GM23338 (cell line): ENCODE data around the gene ICOS. TPM values are rescaled to one million over a fixed set of nuclear protein-coding genes. Genes with fewer than 3 reads are reported as not detected.

ENCODE experiments used
- ATAC-seq: fragments of 200-7000 bp; cut with Tn5 transposase; 3 replicates; pipeline ENCODE4 v1.9.1; 2020
- DNase-seq: peaks from one replicate; pipeline ENCODE4 v3.0.0-alpha.2; 2015; ENCODE audit warnings: low spot score
- H2AFZ ChIP-seq: fragments of 200-600 bp; sonication (generic); 2 replicates; pipeline ENCODE4 v1.8.0; 2016; ENCODE audit warnings: antibody characterized with exemption, mild to moderate bottlenecking, moderate library complexity
- H3F3A ChIP-seq: fragments of 200-600 bp; sonication (generic); replicated peaks from 2 replicates; pipeline ENCODE4 v1.8.0; 2017; ENCODE audit warnings: antibody characterized with exemption, mixed run types, low read depth
- H3K27ac ChIP-seq: fragments of 200-600 bp; sonication (generic); 2 replicates; pipeline ENCODE4 v1.6.1; 2016; ENCODE audit warnings: low read depth
- H3K27me3 ChIP-seq: fragments of 200-600 bp; sonication (generic); 2 replicates; pipeline ENCODE4 v1.8.0; 2016; ENCODE audit warnings: mild to moderate bottlenecking, mixed run types, moderate library complexity; ENCODE audit not compliant: insufficient read depth
- H3K36me3 ChIP-seq: fragments of 200-600 bp; sonication (generic); 2 replicates; pipeline ENCODE4 v1.8.0; 2016; ENCODE audit warnings: mild to moderate bottlenecking; ENCODE audit not compliant: insufficient read depth
- H3K4me1 ChIP-seq: fragments of 200-600 bp; sonication (generic); 2 replicates; pipeline ENCODE4 v1.8.0; 2016; ENCODE audit warnings: mild to moderate bottlenecking, moderate library complexity; ENCODE audit not compliant: insufficient read depth
- H3K4me2 ChIP-seq: fragments of 200-600 bp; sonication (generic); 2 replicates; pipeline ENCODE4 v1.7.1; 2017; ENCODE audit warnings: mixed run types
- H3K4me3 ChIP-seq: fragments of 200-600 bp; sonication (generic); 2 replicates; pipeline ENCODE4 v1.6.1; 2016; ENCODE audit warnings: mixed run types
- H3K79me2 ChIP-seq: fragments of 200-600 bp; sonication (generic); replicated peaks from 2 replicates; pipeline ENCODE4 v1.8.0; 2017; ENCODE audit warnings: mild to moderate bottlenecking; ENCODE audit not compliant: insufficient read depth
- H3K9me2 ChIP-seq: fragments of 200-600 bp; sonication (generic); 2 replicates; pipeline ENCODE4 v1.8.0; 2017; ENCODE audit not compliant: insufficient read depth
- H4K20me1 ChIP-seq: fragments of 200-600 bp; sonication (generic); replicated peaks from 2 replicates; pipeline ENCODE4 v1.8.0; 2017; ENCODE audit warnings: mild to moderate bottlenecking; ENCODE audit not compliant: insufficient read depth
- H3K27ac Mint-ChIP-seq: 2 replicates; pipeline ENCODE4 v1.8.0; 2020; ENCODE audit warnings: inconsistent platforms, mild to moderate bottlenecking, moderate library complexity, mixed read lengths
- H3K27me3 Mint-ChIP-seq: 3 replicates; pipeline ENCODE4 v1.8.0; 2022; ENCODE audit warnings: low read depth, mild to moderate bottlenecking, moderate library complexity, mixed read lengths, inconsistent platforms; ENCODE audit not compliant: insufficient read depth, poor library complexity
- H3K36me3 Mint-ChIP-seq: 3 replicates; pipeline ENCODE4 v1.8.0; 2021; ENCODE audit warnings: low read depth, mild to moderate bottlenecking, inconsistent platforms, moderate library complexity, mixed read lengths
- H3K4me1 Mint-ChIP-seq: 3 replicates; pipeline ENCODE4 v1.8.0; 2020; ENCODE audit warnings: mild to moderate bottlenecking, inconsistent platforms, mixed read lengths
- H3K4me3 Mint-ChIP-seq: 3 replicates; pipeline ENCODE4 v1.8.0; 2021; ENCODE audit warnings: moderate library complexity, mild to moderate bottlenecking, inconsistent platforms, mixed read lengths
- H3K9me3 Mint-ChIP-seq: 3 replicates; pipeline ENCODE4 v1.8.0; 2020; ENCODE audit warnings: moderate library complexity, mild to moderate bottlenecking, inconsistent platforms, mixed read lengths
- CREB1 ChIP-seq: fragments of 250-450 bp; sonication (Bioruptor Pico); IDR thresholded peaks from 2 replicates; pipeline ENCODE4 v1.5.0; 2020; ENCODE audit warnings: low read depth, mild to moderate bottlenecking, moderate library complexity
- ETS1 ChIP-seq: IDR thresholded peaks from 2 replicates; pipeline ENCODE4 v1.6.1; 2016; ENCODE audit warnings: antibody characterized with exemption
- EZH2 ChIP-seq: fragments of 200-600 bp; sonication (generic); IDR thresholded peaks from one replicate; pipeline ENCODE4 v1.8.0; 2017; ENCODE audit warnings: antibody characterized with exemption, mild to moderate bottlenecking, low read depth; ENCODE audit not compliant: unreplicated experiment
- EZH2phosphoT487 ChIP-seq: fragments of 200-600 bp; sonication (generic); IDR thresholded peaks from one replicate; pipeline ENCODE4 v1.8.1; 2018; ENCODE audit warnings: antibody characterized with exemption; ENCODE audit not compliant: unreplicated experiment
- JUNB ChIP-seq: IDR thresholded peaks from one replicate; pipeline ENCODE4 v1.6.1; 2016; ENCODE audit warnings: antibody characterized with exemption; ENCODE audit not compliant: unreplicated experiment
- NANOG ChIP-seq: IDR thresholded peaks from 2 replicates; pipeline ENCODE4 v1.6.1; 2016; ENCODE audit warnings: antibody characterized with exemption, borderline replicate concordance
- POLR2AphosphoS5 ChIP-seq: IDR thresholded peaks from 2 replicates; pipeline ENCODE4 v1.6.1; 2016; ENCODE audit warnings: antibody characterized with exemption, low read depth
- STAT1 ChIP-seq: IDR thresholded peaks from one replicate; pipeline ENCODE4 v1.6.1; 2016; ENCODE audit warnings: antibody characterized with exemption; ENCODE audit not compliant: unreplicated experiment
- ZNF114 ChIP-seq: fragments of 250-450 bp; sonication (Bioruptor Pico); IDR thresholded peaks from 2 replicates; pipeline ENCODE4 v1.5.0; 2020; ENCODE audit warnings: mild to moderate bottlenecking, moderate library complexity
- ZNF331 ChIP-seq: fragments of 250-450 bp; sonication (Bioruptor Pico); IDR thresholded peaks from 2 replicates; pipeline ENCODE4 v1.5.0; 2020; ENCODE audit warnings: low read depth, mild to moderate bottlenecking, moderate library complexity
- polyA plus RNA-seq: library from polyadenylated mRNA; unstranded; fragments of >200 nt; fragmentation: Nextera tagmentation; extraction: Ambion mirVana; gene quantifications from 2 replicates; pipeline ENCODE4 v1.2.1, GENCODE V29; 2016
- total RNA-seq: library from RNA; depleted of rRNA; stranded (reverse); fragments of >200 nt; shearing (Covaris generic); gene quantifications from 2 replicates; pipeline ENCODE4 v1.2.3, GENCODE V29; 2014
- TF ChIP-seq, protein P1 (sequence below), 2 experiments: fragments of 200-600 bp in 1 of 2; sonication (generic) in 1 of 2; conservative IDR thresholded peaks; 2 replicates each; pipeline versions ENCODE4 v1.5.1 to v1.6.1; 2016 to 2017; ENCODE audit warnings: antibody characterized with exemption in 2 of 2, low read depth in 2 of 2, mild to moderate bottlenecking in 2 of 2, moderate library complexity in 1 of 2
- TF ChIP-seq, protein P2 (sequence below): fragments of 250-450 bp; sonication (Bioruptor Pico); IDR thresholded peaks from 2 replicates; pipeline ENCODE4 v1.5.0; 2020; ENCODE audit warnings: mild to moderate bottlenecking, moderate library complexity
- TF ChIP-seq, protein P3 (sequence below): IDR thresholded peaks from one replicate; pipeline ENCODE4 v1.6.1; 2018; ENCODE audit warnings: antibody characterized with exemption; ENCODE audit not compliant: unreplicated experiment

Gene ICOS
- total and polyA plus RNA-seq, 2 experiments from 2014 or later, result not detected

GRCh38 chr2:203893401-203893800 lies 43.2 kb upstream of the ICOS start:
- no peaks in the 10 kb centered on the region for H3K9me3 Mint-ChIP-seq
- H3K27me3 ChIP-seq, result no peaks in the 10 kb centered on the region
- no peaks in the 10 kb centered on the region for H3K79me2 ChIP-seq
- no peaks in the 10 kb centered on the region for H3K4me1 ChIP-seq
- no peak for TF ChIP-seq POLR2AphosphoS5
- no peak for TF ChIP-seq ETS1
- TF ChIP-seq, protein P1, sequence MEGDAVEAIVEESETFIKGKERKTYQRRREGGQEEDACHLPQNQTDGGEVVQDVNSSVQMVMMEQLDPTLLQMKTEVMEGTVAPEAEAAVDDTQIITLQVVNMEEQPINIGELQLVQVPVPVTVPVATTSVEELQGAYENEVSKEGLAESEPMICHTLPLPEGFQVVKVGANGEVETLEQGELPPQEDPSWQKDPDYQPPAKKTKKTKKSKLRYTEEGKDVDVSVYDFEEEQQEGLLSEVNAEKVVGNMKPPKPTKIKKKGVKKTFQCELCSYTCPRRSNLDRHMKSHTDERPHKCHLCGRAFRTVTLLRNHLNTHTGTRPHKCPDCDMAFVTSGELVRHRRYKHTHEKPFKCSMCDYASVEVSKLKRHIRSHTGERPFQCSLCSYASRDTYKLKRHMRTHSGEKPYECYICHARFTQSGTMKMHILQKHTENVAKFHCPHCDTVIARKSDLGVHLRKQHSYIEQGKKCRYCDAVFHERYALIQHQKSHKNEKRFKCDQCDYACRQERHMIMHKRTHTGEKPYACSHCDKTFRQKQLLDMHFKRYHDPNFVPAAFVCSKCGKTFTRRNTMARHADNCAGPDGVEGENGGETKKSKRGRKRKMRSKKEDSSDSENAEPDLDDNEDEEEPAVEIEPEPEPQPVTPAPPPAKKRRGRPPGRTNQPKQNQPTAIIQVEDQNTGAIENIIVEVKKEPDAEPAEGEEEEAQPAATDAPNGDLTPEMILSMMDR (conservative IDR thresholded peaks at IDR 0.05; ENCODE audit: low read depth in 2 of 2), result no peak
- no peak for TF ChIP-seq CREB1 (CRISPR knock-in tag)
- TF ChIP-seq ZNF331 (CRISPR knock-in tag), result no peak
- no peak for TF ChIP-seq ZNF114 (CRISPR knock-in tag)
- TF ChIP-seq STAT1, result no peak
- TF ChIP-seq JUNB, result no peak
- TF ChIP-seq NANOG, result no peak
- TF ChIP-seq EZH2phosphoT487, result no peak
- TF ChIP-seq, protein P2, sequence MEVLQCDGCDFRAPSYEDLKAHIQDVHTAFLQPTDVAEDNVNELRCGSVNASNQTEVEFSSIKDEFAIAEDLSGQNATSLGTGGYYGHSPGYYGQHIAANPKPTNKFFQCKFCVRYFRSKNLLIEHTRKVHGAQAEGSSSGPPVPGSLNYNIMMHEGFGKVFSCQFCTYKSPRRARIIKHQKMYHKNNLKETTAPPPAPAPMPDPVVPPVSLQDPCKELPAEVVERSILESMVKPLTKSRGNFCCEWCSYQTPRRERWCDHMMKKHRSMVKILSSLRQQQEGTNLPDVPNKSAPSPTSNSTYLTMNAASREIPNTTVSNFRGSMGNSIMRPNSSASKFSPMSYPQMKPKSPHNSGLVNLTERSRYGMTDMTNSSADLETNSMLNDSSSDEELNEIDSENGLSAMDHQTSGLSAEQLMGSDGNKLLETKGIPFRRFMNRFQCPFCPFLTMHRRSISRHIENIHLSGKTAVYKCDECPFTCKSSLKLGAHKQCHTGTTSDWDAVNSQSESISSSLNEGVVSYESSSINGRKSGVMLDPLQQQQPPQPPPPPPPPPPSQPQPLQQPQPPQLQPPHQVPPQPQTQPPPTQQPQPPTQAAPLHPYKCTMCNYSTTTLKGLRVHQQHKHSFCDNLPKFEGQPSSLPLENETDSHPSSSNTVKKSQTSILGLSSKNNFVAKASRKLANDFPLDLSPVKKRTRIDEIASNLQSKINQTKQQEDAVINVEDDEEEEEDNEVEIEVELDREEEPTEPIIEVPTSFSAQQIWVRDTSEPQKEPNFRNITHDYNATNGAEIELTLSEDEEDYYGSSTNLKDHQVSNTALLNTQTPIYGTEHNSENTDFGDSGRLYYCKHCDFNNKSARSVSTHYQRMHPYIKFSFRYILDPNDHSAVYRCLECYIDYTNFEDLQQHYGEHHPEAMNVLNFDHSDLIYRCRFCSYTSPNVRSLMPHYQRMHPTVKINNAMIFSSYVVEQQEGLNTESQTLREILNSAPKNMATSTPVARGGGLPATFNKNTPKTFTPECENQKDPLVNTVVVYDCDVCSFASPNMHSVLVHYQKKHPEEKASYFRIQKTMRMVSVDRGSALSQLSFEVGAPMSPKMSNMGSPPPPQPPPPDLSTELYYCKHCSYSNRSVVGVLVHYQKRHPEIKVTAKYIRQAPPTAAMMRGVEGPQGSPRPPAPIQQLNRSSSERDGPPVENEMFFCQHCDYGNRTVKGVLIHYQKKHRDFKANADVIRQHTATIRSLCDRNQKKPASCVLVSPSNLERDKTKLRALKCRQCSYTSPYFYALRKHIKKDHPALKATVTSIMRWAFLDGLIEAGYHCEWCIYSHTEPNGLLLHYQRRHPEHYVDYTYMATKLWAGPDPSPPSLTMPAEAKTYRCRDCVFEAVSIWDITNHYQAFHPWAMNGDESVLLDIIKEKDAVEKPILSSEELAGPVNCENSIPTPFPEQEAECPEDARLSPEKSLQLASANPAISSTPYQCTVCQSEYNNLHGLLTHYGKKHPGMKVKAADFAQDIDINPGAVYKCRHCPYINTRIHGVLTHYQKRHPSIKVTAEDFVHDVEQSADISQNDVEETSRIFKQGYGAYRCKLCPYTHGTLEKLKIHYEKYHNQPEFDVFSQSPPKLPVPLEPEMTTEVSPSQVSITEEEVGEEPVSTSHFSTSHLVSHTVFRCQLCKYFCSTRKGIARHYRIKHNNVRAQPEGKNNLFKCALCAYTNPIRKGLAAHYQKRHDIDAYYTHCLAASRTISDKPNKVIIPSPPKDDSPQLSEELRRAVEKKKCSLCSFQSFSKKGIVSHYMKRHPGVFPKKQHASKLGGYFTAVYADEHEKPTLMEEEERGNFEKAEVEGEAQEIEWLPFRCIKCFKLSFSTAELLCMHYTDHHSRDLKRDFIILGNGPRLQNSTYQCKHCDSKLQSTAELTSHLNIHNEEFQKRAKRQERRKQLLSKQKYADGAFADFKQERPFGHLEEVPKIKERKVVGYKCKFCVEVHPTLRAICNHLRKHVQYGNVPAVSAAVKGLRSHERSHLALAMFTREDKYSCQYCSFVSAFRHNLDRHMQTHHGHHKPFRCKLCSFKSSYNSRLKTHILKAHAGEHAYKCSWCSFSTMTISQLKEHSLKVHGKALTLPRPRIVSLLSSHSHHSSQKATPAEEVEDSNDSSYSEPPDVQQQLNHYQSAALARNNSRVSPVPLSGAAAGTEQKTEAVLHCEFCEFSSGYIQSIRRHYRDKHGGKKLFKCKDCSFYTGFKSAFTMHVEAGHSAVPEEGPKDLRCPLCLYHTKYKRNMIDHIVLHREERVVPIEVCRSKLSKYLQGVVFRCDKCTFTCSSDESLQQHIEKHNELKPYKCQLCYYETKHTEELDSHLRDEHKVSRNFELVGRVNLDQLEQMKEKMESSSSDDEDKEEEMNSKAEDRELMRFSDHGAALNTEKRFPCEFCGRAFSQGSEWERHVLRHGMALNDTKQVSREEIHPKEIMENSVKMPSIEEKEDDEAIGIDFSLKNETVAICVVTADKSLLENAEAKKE, result no peak
- TF ChIP-seq, protein P3, sequence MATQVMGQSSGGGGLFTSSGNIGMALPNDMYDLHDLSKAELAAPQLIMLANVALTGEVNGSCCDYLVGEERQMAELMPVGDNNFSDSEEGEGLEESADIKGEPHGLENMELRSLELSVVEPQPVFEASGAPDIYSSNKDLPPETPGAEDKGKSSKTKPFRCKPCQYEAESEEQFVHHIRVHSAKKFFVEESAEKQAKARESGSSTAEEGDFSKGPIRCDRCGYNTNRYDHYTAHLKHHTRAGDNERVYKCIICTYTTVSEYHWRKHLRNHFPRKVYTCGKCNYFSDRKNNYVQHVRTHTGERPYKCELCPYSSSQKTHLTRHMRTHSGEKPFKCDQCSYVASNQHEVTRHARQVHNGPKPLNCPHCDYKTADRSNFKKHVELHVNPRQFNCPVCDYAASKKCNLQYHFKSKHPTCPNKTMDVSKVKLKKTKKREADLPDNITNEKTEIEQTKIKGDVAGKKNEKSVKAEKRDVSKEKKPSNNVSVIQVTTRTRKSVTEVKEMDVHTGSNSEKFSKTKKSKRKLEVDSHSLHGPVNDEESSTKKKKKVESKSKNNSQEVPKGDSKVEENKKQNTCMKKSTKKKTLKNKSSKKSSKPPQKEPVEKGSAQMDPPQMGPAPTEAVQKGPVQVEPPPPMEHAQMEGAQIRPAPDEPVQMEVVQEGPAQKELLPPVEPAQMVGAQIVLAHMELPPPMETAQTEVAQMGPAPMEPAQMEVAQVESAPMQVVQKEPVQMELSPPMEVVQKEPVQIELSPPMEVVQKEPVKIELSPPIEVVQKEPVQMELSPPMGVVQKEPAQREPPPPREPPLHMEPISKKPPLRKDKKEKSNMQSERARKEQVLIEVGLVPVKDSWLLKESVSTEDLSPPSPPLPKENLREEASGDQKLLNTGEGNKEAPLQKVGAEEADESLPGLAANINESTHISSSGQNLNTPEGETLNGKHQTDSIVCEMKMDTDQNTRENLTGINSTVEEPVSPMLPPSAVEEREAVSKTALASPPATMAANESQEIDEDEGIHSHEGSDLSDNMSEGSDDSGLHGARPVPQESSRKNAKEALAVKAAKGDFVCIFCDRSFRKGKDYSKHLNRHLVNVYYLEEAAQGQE, result no peak
- TF ChIP-seq EZH2, result no peak
- H3K27ac ChIP-seq, result no peak overlapping the region
- no peak overlapping the region for H3K4me2 ChIP-seq
- H3K9me2 ChIP-seq, result peaks cover 20% of the 10 kb centered on the region
- DNase-seq, result no peak
- H3K27me3 Mint-ChIP-seq, result peaks cover 2% of the 10 kb centered on the region
- H3F3A ChIP-seq, result no peaks in the 10 kb centered on the region
- no peaks in the 10 kb centered on the region for H4K20me1 ChIP-seq
- H3K4me1 Mint-ChIP-seq, result peaks cover 5% of the 10 kb centered on the region; the same call in 2 of the 3 replicates
- H3K4me3 Mint-ChIP-seq, result no peak overlapping the region
- no peak overlapping the region for H2AFZ ChIP-seq
- H3K36me3 Mint-ChIP-seq, result no peaks in the 10 kb centered on the region
- no peak overlapping the region for H3K4me3 ChIP-seq
- ATAC-seq, result no peak
- no peaks in the 10 kb centered on the region for H3K36me3 ChIP-seq
- no peak overlapping the region for H3K27ac Mint-ChIP-seq
